SU-DHL-6 (cell line): ENCODE measurements around the gene MAPKAPK2.

Experiments used
- H2AFZ ChIP-seq: fragments of 200-600 bp; sonication (generic); 2 replicates; pipeline ENCODE4 v1.6.1; 2014; ENCODE audit warnings: low read depth, mild to moderate bottlenecking, moderate library complexity, mixed read lengths, antibody characterized with exemption, low read length; ENCODE audit not compliant: severe bottlenecking
- H3F3A ChIP-seq: fragments of 200-600 bp; shearing (Covaris generic); 2 replicates; pipeline ENCODE4 v1.6.0; 2016; ENCODE audit warnings: antibody characterized with exemption, mild to moderate bottlenecking; ENCODE audit not compliant: insufficient read depth
- H3K27ac ChIP-seq: fragments of 200-600 bp; sonication (generic); 2 replicates; pipeline ENCODE4 v1.5.1; 2016; ENCODE audit warnings: low read depth, mild to moderate bottlenecking, low read length, moderate library complexity, mixed read lengths
- H3K27me3 ChIP-seq: fragments of 200-600 bp; sonication (generic), shearing (Covaris generic); 2 replicates; pipeline ENCODE4 v1.6.0; 2014; ENCODE audit warnings: mild to moderate bottlenecking, low read length
- H3K36me3 ChIP-seq: fragments of 200-600 bp; sonication (generic); 2 replicates; pipeline ENCODE4 v1.6.1; 2014; ENCODE audit warnings: mild to moderate bottlenecking, low read length, mixed read lengths
- H3K4me2 ChIP-seq: fragments of 300-600, 200-600 bp; shearing (Covaris generic), sonication (generic); 2 replicates; pipeline ENCODE4 v1.6.0; 2014; ENCODE audit warnings: low read length, low read depth, mild to moderate bottlenecking; ENCODE audit not compliant: poor library complexity, severe bottlenecking
- H3K4me3 ChIP-seq: fragments of 200-600 bp; sonication (generic); 2 replicates; pipeline ENCODE4 v1.5.1; 2014; ENCODE audit warnings: antibody characterized with exemption, low read length, mild to moderate bottlenecking, mixed read lengths; ENCODE audit not compliant: insufficient read depth, poor library complexity, severe bottlenecking
- H3K79me2 ChIP-seq: fragments of 200-600 bp; sonication (generic); 2 replicates; pipeline ENCODE4 v1.6.1; 2014; ENCODE audit warnings: mild to moderate bottlenecking, low read length, moderate library complexity; ENCODE audit not compliant: insufficient read depth
- H3K9ac ChIP-seq: fragments of 200-600 bp; sonication (generic); 2 replicates; pipeline ENCODE4 v1.7.0; 2014; ENCODE audit warnings: mild to moderate bottlenecking, low read length
- H3K9me2 ChIP-seq: fragments of 200-600 bp; sonication (generic); replicated peaks from 2 replicates; pipeline ENCODE4 v1.6.1; 2014; ENCODE audit warnings: low read length; ENCODE audit not compliant: insufficient read depth
- H3K9me3 ChIP-seq: fragments of 200-600 bp; sonication (generic); 2 replicates; pipeline ENCODE4 v1.6.1; 2014; ENCODE audit warnings: low read length, mixed read lengths; ENCODE audit not compliant: insufficient read depth
- H4K20me1 ChIP-seq: fragments of 200-600 bp; sonication (generic); 2 replicates; pipeline ENCODE4 v1.6.1; 2014; ENCODE audit warnings: low read depth, mild to moderate bottlenecking, antibody characterized with exemption, low read length, moderate library complexity, mixed read lengths
- CTCF ChIP-seq: fragments of 200-600 bp; sonication (generic); IDR thresholded peaks from one replicate; pipeline ENCODE4 v1.5.1; 2017; ENCODE audit warnings: antibody characterized with exemption, mild to moderate bottlenecking, low read length, moderate library complexity; ENCODE audit not compliant: insufficient read depth, poor library complexity, severe bottlenecking
- EZH2phosphoT487 ChIP-seq: fragments of 200-600 bp; sonication (generic), shearing (Covaris generic); conservative IDR thresholded peaks from 2 replicates; pipeline ENCODE4 v1.6.1; 2018; ENCODE audit warnings: mild to moderate bottlenecking, antibody characterized with exemption, low read length, moderate library complexity, mixed read lengths

Gene MAPKAPK2

GRCh38 chr1:206694171-206695124 is 9.7 kb downstream of the MAPKAPK2 start:
- H3K4me2 ChIP-seq: no peak overlapping the region
- no peaks in the 10 kb centered on the region for H3F3A ChIP-seq
- TF ChIP-seq CTCF (no peak), EZH2phosphoT487 (no peak)
- no peaks in the 10 kb centered on the region for H3K9me2 ChIP-seq
- H3K27me3 ChIP-seq: no peaks in the 10 kb centered on the region
- no peak overlapping the region for H3K27ac ChIP-seq
- no peak overlapping the region for H2AFZ ChIP-seq
- H3K79me2 ChIP-seq: no peaks in the 10 kb centered on the region; the same call in 1 of the 2 replicates
- H3K36me3 ChIP-seq: no peaks in the 10 kb centered on the region
- H3K4me3 ChIP-seq: no peak overlapping the region
- H4K20me1 ChIP-seq: peaks cover 9% of the 10 kb centered on the region; the same call in 1 of the 2 replicates
- no peaks in the 10 kb centered on the region for H3K9me3 ChIP-seq
- H3K9ac ChIP-seq: no peak overlapping the region

GRCh38 chr1:206695733-206696132 is 11.0 kb downstream of the MAPKAPK2 start:
- Histone ChIP-seq H3K27me3 (no peaks in the 10 kb centered on the region), H3K4me3 (no peak overlapping the region), H3K36me3 (no peaks in the 10 kb centered on the region), H3F3A (no peaks in the 10 kb centered on the region), H3K9me3 (no peaks in the 10 kb centered on the region), H4K20me1 (peaks cover 13% of the 10 kb centered on the region; the same call in 1 of the 2 replicates), H3K4me2 (no peak overlapping the region), H3K9ac (no peak overlapping the region), H3K79me2 (no peaks in the 10 kb centered on the region; the same call in 1 of the 2 replicates), H3K27ac (no peak overlapping the region), H3K9me2 (no peaks in the 10 kb centered on the region), H2AFZ (no peak overlapping the region)
- no peak for TF ChIP-seq CTCF
- TF ChIP-seq EZH2phosphoT487: no peak

- Histone ChIP-seq H3K27ac (no peak overlapping the region), H3F3A (no peaks in the 10 kb centered on the region), H3K4me3 (no peak overlapping the region), H3K9me2 (no peaks in the 10 kb centered on the region), H3K36me3 (no peaks in the 10 kb centered on the region), H3K4me2 (no peak overlapping the region), H4K20me1 (peaks cover 13% of the 10 kb centered on the region; the same call in 1 of the 2 replicates), H3K9me3 (no peaks in the 10 kb centered on the region), H2AFZ (no peak overlapping the region), H3K79me2 (no peaks in the 10 kb centered on the region; the same call in 1 of the 2 replicates), H3K9ac (no peak overlapping the region), H3K27me3 (no peaks in the 10 kb centered on the region)
- no peak for TF ChIP-seq CTCF
- TF ChIP-seq EZH2phosphoT487: no peak
These were observed 12.3 kb downstream of the MAPKAPK2 start for GRCh38 chr1:206696812-206697585.
